Measurements from ENCODE around the gene FADS3. TPM values are rescaled to one million over a fixed set of nuclear protein-coding genes. Genes with fewer than 3 reads are reported as not detected.
A peak's percentile ranks its signal among the peaks of the same experiment; 100 is the strongest.
"Not testable (repeated sequence)": the region's sequence is repeated elsewhere in the genome, so short reads cannot be mapped to it uniquely, and the experiment has no call there.

The FADS3 gene
- total RNA-seq, 1 experiment from 2014 or later = 161 TPM

GRCh38 chr11:61885784-61886580 lies 5.4 kb downstream of the FADS3 start:
- H3K27me3 ChIP-seq (replicated peaks) = no peaks in the 10 kb centered on the region

DNA sequence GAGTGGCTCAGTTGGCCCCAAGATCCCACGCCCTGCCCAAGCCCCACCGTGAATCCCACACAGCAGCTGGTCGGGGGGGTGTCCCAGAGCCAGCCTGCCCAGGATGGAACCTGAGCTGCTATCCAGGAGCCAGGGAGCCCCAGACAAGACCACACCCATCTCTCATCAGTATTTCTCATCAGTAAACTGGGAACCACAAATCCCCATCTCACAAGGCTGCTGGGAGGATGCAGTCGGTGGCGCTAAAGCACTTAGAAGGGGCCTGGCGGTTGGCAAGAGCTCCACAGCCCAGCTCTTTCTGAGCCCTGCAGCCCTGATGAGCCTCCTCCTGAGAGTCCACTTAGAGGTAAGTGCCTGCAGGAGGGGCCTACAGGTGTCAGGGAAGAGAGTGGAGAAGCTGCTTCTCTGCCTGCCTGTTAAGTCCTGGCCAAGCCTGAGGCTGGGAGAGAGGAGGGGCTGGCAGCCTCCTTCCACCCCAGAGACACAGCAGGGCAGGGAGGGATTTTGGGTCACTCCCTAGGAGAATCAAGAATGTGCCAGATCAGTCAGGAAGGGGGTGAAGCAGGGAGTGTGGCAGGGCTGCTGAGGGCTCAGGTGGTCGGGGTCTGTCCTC lies 6.1 kb downstream of the FADS3 start:
- H3K4me3 ChIP-seq = no peak overlapping the region
- peaks cover 49% of the 10 kb centered on the region for H3K4me1 ChIP-seq (replicated peaks)
- no peak for DNase-seq (ENCODE audit: low read depth in 1 of 2, low spot score in 2 of 2)
- H3K27me3 ChIP-seq (replicated peaks) = no peaks in the 10 kb centered on the region
- H3K9me3 ChIP-seq (replicated peaks) = peaks cover 6% of the 10 kb centered on the region
- H3K36me3 ChIP-seq = peaks cover 78% of the 10 kb centered on the region
- no peak overlapping the region for H3K27ac ChIP-seq

More at GRCh38 chr11:61885784-61886580, 5.4 kb downstream of the FADS3 start:
- Histone ChIP-seq H3K36me3 (peaks cover 82% of the 10 kb centered on the region), H3K9me3 (replicated peaks) (peaks cover 6% of the 10 kb centered on the region), H3K4me3 (no peak overlapping the region), H3K4me1 (replicated peaks) (peaks cover 53% of the 10 kb centered on the region), H3K27ac (no peak overlapping the region)
- DNase-seq (ENCODE audit: low read depth in 1 of 2, low spot score in 2 of 2) = no peak

DNA sequence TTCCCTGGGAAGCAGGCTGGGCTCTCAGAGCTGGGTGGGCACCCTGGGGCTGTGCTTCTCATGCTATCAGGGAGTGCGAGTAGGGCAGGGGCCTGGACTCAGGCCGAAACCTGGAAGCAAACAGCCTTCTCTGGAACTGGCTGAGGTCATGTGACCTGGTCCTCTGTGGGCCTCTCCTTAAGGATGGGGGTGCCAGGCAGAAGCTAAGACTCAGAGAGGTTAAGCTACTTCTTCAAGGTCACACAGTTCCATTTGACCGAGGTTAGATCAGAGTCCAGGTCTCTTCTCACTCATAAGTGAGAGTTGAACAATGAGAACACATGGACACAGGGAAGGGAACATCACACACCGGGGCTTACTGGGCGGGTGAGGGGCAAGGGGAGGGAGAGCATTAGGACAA lies 7.4 kb downstream of the FADS3 start:
- H3K36me3 ChIP-seq = peaks cover 77% of the 10 kb centered on the region
- no peaks in the 10 kb centered on the region for H3K27me3 ChIP-seq (replicated peaks)
- no peak for DNase-seq (ENCODE audit: low read depth in 1 of 2, low spot score in 2 of 2)
- no peak overlapping the region for H3K4me3 ChIP-seq
- H3K4me1 ChIP-seq (replicated peaks) = peaks cover 38% of the 10 kb centered on the region
- H3K27ac ChIP-seq = no peak overlapping the region
- peaks cover 6% of the 10 kb centered on the region for H3K9me3 ChIP-seq (replicated peaks)

DNA sequence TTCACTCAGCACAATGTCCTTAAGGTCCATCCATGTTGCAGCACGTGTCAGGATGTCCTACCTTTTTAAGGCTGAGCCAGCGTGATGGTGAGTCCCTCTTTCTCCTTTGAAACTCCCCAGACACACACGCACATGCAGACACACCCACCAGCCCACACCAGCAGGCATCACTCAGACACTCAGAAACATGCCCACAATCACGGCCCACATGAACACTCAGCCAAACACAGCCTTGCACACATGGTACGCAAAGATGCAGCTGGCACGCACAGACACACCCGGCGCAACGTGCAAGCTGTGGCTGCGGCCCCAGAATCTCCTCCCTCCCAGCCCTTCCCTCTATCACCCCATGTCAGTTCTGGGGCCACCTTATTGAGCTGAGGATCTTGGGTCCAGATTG lies 8.0 kb downstream of the FADS3 start:
- no peak overlapping the region for H3K4me3 ChIP-seq
- H3K27ac ChIP-seq = no peak overlapping the region
- no peak for DNase-seq (ENCODE audit: low read depth in 1 of 2, low spot score in 2 of 2)

GRCh38 chr11:61882879-61883278 lies 8.5 kb downstream of the FADS3 start:
- Histone ChIP-seq H3K4me3 (no peak overlapping the region), H3K4me1 (replicated peaks) (peaks cover 28% of the 10 kb centered on the region), H3K9me3 (replicated peaks) (peaks cover 6% of the 10 kb centered on the region), H3K27ac (no peak overlapping the region), H3K36me3 (peaks cover 79% of the 10 kb centered on the region), H3K27me3 (replicated peaks) (no peaks in the 10 kb centered on the region)
- no peak for DNase-seq (ENCODE audit: low read depth in 1 of 2, low spot score in 2 of 2)

More for the DNA sequence above, 8.0 kb downstream of the FADS3 start:
- H3K4me1 ChIP-seq (replicated peaks) = peaks cover 32% of the 10 kb centered on the region
- H3K9me3 ChIP-seq (replicated peaks) = peaks cover 6% of the 10 kb centered on the region
- no peaks in the 10 kb centered on the region for H3K27me3 ChIP-seq (replicated peaks)
- H3K36me3 ChIP-seq = peaks cover 77% of the 10 kb centered on the region

DNA sequence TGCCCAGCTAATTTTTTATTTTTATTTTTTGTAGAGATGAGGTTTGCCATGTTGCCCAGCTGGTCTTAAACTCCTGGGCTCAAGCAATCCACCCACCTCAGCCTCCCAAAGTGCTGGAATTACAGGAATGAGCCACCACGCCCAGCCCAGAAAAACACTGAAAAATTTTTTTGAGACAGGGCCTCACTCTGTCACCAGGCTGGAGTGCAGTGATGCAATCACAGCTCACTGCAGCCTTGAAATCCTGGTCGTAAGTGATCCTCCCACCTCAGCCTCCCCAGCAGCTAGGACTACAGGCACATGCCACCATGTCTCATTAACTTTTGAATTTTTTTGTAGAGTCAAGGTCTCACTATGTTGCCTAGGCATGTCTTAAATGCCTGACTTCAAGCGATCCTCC lies 9.1 kb downstream of the FADS3 start:
- H3K27ac ChIP-seq = peak overlapping the region; percentile 40; the same call in 1 of the 2 replicates
- peaks cover 22% of the 10 kb centered on the region for H3K4me1 ChIP-seq (replicated peaks)
- H3K9me3 ChIP-seq (replicated peaks); H3K27me3 ChIP-seq (replicated peaks); H3K4me3 ChIP-seq: not testable (repeated sequence)
- DNase-seq (ENCODE audit: low read depth in 1 of 2, low spot score in 2 of 2) = peak in 1 of 2 experiments; percentile 35
- peaks cover 80% of the 10 kb centered on the region for H3K36me3 ChIP-seq

- peak in 1 of 2 experiments; percentile 49 for DNase-seq (ENCODE audit: low read depth in 1 of 2, low spot score in 2 of 2)
- H3K4me3 ChIP-seq = no peak overlapping the region
- peaks cover 78% of the 10 kb centered on the region for H3K36me3 ChIP-seq
- H3K27me3 ChIP-seq (replicated peaks) = no peaks in the 10 kb centered on the region
- peak overlapping the region; percentile 40 for H3K27ac ChIP-seq
- H3K4me1 ChIP-seq (replicated peaks) = peaks cover 21% of the 10 kb centered on the region
- H3K9me3 ChIP-seq (replicated peaks) = no peaks in the 10 kb centered on the region
Observed at GRCh38 chr11:61881397-61881796, 9.9 kb downstream of the FADS3 start.

GRCh38 chr11:61880454-61880853 lies 10.9 kb downstream of the FADS3 start:
- peaks cover 21% of the 10 kb centered on the region for H3K4me1 ChIP-seq (replicated peaks)
- peaks cover 76% of the 10 kb centered on the region for H3K36me3 ChIP-seq
- no peak for DNase-seq (ENCODE audit: low read depth in 1 of 2, low spot score in 2 of 2)
- no peak overlapping the region for H3K27ac ChIP-seq
- H3K27me3 ChIP-seq (replicated peaks) = no peaks in the 10 kb centered on the region
- no peak overlapping the region for H3K4me3 ChIP-seq
- no peaks in the 10 kb centered on the region for H3K9me3 ChIP-seq (replicated peaks)

DNA sequence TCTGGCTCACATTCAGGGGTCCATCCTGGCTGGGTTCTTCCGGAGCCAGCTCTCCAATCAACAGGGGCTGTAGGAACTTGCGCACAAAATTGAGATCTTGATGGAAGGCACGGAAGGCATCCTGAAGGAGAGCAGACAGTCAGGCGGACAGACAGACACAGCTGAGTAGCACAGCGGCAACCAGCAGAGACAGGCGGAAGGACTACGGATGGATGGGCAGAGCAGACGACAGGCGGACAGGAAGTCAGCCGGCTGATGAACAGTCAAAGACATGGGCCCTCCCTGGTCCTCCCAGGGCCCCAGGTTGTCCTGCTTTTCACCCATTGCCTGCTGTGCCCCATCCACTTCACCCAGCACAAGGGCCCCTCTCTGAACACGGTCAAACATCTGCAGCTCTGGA lies 11.3 kb downstream of the FADS3 start:
- no peak for DNase-seq (ENCODE audit: low read depth in 1 of 2, low spot score in 2 of 2)
- Histone ChIP-seq H3K4me3 (no peak overlapping the region), H3K9me3 (replicated peaks) (no peaks in the 10 kb centered on the region), H3K36me3 (peaks cover 75% of the 10 kb centered on the region), H3K4me1 (replicated peaks) (peaks cover 21% of the 10 kb centered on the region), H3K27me3 (replicated peaks) (no peaks in the 10 kb centered on the region), H3K27ac (no peak overlapping the region)

DNA sequence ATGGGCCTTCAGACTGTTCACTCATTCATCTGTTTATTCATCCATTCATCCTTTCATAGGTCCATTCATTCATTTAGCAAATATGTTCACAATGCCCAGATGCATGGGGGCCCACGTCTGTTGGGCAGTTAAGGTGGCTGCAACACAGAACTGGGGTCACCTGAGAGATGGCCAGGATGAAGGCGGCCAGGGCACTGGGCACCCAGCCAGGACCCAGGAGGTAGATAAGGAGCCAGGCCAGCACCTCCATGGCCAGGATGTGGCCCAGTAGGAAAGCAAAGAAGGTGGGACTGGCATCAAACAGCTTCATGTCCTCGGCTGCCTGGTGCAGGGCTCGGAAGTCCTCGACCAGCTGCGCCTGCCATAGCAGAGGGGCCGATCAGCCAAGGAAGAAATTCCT lies 12.2 kb downstream of the FADS3 start:
- H3K4me3 ChIP-seq = no peak overlapping the region
- H3K4me1 ChIP-seq (replicated peaks) = peaks cover 21% of the 10 kb centered on the region
- H3K27ac ChIP-seq = no peak overlapping the region
- no peak for DNase-seq (ENCODE audit: low read depth in 1 of 2, low spot score in 2 of 2)
- H3K36me3 ChIP-seq = peaks cover 72% of the 10 kb centered on the region
- H3K9me3 ChIP-seq (replicated peaks) = no peaks in the 10 kb centered on the region
- no peaks in the 10 kb centered on the region for H3K27me3 ChIP-seq (replicated peaks)

- Histone ChIP-seq H3K36me3 (peaks cover 61% of the 10 kb centered on the region), H3K4me3 (no peak overlapping the region), H3K9me3 (replicated peaks) (no peaks in the 10 kb centered on the region), H3K4me1 (replicated peaks) (peaks cover 10% of the 10 kb centered on the region), H3K27ac (no peak overlapping the region), H3K27me3 (replicated peaks) (no peaks in the 10 kb centered on the region)
- no peak for DNase-seq (ENCODE audit: low read depth in 1 of 2, low spot score in 2 of 2)
Observed at GRCh38 chr11:61875698-61876097, 15.6 kb downstream of the FADS3 start.

DNA sequence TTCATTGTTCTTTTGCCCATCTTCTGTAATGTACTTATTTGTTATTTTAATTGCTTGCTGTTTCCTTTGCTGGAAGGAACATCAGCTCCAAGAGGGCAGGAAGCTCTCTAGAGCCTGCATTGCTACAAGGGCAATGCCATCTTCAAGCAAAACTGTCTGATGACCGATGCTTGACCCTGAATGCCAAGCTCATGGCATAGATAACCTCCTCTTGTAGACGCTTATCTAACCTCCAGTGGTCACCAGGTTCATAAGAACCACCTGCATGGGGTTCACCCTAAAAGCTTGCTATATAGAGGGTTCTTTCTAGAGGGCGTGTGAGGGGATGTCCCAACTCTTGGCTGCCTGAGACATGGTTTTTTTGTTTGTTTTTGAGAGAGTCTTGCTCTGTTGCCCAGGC lies 16.5 kb downstream of the FADS3 start:
- Histone ChIP-seq H3K27ac (no peak overlapping the region), H3K4me1 (replicated peaks) (peaks cover 6% of the 10 kb centered on the region), H3K27me3 (replicated peaks) (no peaks in the 10 kb centered on the region), H3K4me3 (no peak overlapping the region), H3K36me3 (peaks cover 58% of the 10 kb centered on the region), H3K9me3 (replicated peaks) (no peaks in the 10 kb centered on the region)
- DNase-seq (ENCODE audit: low read depth in 1 of 2, low spot score in 2 of 2) = no peak

DNA sequence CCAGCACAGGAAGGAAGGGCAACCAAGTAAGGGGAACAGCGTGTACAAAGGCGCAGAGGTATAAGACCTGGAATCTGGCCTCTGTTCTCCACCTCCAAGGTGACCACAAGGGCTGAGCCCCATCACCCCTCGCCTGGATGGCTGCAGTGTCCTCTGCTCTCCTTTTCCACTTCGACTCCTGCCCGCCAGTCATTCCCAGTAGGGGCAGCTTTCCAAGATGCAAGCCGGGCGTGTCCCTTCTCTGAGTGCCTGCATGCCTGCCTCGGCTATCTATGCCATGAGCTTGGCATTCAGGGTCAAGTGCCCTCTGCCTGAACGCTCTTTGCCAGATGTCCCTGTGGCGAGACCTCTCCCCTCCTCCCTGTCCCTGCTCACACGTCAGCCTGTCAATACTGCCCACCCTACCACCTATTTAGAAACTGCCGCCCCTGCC lies 17.0 kb downstream of the FADS3 start:
- no peaks in the 10 kb centered on the region for H3K9me3 ChIP-seq (replicated peaks)
- peaks cover 6% of the 10 kb centered on the region for H3K4me1 ChIP-seq (replicated peaks)
- H3K4me3 ChIP-seq = no peak overlapping the region
- peaks cover 53% of the 10 kb centered on the region for H3K36me3 ChIP-seq
- H3K27me3 ChIP-seq (replicated peaks) = no peaks in the 10 kb centered on the region
- no peak overlapping the region for H3K27ac ChIP-seq
- DNase-seq (ENCODE audit: low read depth in 1 of 2, low spot score in 2 of 2) = no peak

- H3K4me1 ChIP-seq (replicated peaks) = peaks cover 6% of the 10 kb centered on the region
- peaks cover 47% of the 10 kb centered on the region for H3K36me3 ChIP-seq
- no peak overlapping the region for H3K27ac ChIP-seq
- H3K4me3 ChIP-seq = no peak overlapping the region
- no peak for DNase-seq (ENCODE audit: low read depth in 1 of 2, low spot score in 2 of 2)
- no peaks in the 10 kb centered on the region for H3K27me3 ChIP-seq (replicated peaks)
- no peaks in the 10 kb centered on the region for H3K9me3 ChIP-seq (replicated peaks)
Observed at GRCh38 chr11:61873588-61874376, 17.6 kb downstream of the FADS3 start.
